Stimulated activated CD4-positive, alpha-beta T cell treated with anti-CD3 and anti-CD28 coated beads, Interleukin-12 subunit alpha, Interleukin-12 subunit beta, amount 100 ng/mL, for 48 hours (primary cell): ENCODE measurements around the gene OR6B2.

Source experiments
- DNase-seq, 3 donors: peaks; one replicate each; pipeline ENCODE4 v3.0.0-alpha.2; 2020; ENCODE audit warnings: low read depth in 2 of 3, low spot score in 1 of 3

OR6B2 gene

DNA sequence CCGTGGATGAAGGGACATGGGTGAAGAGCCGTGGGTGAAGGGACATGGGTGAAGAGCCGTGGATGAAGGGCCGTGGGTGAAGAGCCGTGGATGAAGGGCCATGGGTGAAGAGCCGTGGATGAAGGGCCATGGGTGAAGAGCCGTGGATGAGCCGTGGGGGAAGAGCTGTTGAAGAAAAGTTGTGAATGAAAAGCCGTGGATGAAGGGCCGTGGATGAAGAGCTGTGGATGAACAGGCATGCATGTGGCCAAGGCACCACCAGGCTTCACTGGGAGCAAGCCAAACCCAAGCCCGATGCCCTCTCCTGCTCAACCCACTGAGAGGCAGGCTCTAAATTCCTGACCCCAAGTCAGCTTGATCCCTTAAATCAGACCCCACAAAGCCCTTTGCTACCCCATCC is 12.5 kb upstream of the OR6B2 start:
- DNase-seq, result no peak

DNA sequence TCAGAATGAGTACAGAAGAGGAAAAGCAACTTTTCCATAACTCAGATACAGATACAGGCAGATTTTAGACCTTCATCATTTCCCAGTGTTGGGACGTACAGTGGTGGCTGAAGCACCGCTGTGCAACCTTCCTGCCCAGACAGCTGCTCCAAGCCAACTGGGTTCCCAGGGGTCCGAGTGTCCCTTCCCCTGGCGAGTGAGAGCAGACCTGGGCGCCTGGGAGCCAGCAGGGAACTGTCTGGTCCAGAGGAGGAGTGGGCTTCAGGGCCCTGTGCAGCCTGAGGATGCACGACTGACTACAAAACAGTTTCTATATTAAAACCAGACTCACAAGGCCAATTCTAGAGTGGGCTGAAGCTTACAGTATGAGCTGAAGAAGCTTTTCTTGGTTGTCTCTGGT is 11.1 kb upstream of the OR6B2 start:
- no peak for DNase-seq

GRCh38 chr2:240037358-240037757 is 7.1 kb upstream of the OR6B2 start:
- no peak for DNase-seq

DNA sequence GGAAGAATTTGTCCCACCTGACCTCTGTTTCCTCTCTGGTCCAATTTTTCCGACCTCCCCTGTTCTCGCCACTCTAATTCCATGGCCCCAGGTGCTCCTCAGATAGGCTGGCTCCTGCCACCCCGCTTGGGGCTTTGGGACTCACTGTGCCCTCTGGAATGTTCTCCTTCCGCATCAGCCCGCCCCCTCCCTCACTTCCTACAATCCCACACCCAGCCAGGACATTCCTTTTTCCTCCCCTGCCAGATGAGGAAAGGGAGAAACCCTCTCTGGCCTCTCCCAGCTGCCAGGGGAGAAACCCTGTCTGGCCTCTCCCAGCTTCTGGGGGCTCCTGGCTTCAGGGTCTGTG is 3.1 kb upstream of the OR6B2 start:
- no peak for DNase-seq

- no peak for DNase-seq
Observed at GRCh38 chr2:240032406-240033329, 2.4 kb upstream of the OR6B2 start.

GRCh38 chr2:240024766-240025165 is 5.5 kb downstream of the OR6B2 start:
- DNase-seq, result peak in 2 of 3 donors; percentile 5 to 15

GRCh38 chr2:240023792-240024191 is 6.4 kb downstream of the OR6B2 start:
- DNase-seq, result no peak

GRCh38 chr2:240021488-240022104 is 8.6 kb downstream of the OR6B2 start:
- DNase-seq, result peak; percentile 54 to 59 (median 57)

- DNase-seq, result no peak
Observed at GRCh38 chr2:240018071-240018750, 12.0 kb downstream of the OR6B2 start.

GRCh38 chr2:240014327-240014726 is 15.9 kb downstream of the OR6B2 start:
- DNase-seq, result no peak

DNA sequence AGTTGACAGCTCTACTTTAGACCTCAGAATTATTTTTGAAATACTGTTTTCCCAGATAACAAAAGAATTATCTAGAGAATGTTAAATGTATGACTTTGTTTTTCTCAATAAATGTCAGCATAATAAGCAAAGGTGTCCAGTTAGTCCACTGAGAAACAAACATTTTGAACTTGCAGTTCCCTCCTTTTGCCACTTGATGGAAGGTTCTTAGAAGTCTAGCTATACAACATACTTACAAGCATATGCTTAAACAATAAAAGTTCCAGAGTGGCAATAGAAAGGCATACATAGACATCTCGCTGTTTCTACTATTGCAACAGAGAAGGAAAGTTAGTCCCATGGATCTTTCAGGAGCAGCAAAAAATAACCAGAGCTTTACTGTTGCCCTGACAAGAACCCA is 16.9 kb downstream of the OR6B2 start:
- DNase-seq, result no peak

DNA sequence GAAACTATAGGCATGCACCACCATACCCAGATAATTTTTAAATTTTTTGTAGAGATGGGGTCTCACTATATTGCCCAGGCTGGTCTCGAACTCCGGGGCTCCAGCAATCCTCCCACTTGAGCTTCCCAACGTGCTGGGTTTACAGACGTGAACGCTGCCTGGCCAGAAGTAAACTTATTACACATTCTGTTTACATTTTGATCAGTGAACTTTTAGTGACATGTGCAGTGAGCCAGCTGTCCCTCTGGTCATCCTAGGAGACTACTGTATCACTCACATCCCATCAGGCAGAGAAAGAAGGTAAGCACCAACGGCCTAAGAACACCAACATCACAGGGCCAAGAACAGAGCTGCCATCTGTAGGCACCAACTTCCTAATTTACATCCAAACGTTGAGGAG is 27.2 kb downstream of the OR6B2 start:
- DNase-seq, result no peak

DNA sequence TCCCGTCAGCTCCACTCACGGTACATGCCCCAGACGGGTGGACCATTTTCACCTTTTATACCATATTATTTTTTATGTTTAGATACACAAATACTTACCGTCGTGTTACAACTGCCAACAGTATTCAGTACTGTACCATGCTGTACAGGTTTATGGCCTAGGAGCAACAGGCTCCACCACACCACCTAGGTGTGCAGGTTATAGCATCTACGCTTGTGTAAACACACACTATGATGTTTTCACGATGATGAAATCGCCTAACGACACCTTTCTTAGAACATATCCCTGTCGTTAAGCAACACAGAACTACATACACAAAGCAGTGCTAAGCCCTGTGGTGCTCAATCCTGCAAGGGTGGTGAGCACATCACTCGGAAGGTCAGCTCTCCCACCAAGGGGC is 29.6 kb downstream of the OR6B2 start:
- no peak for DNase-seq

DNA sequence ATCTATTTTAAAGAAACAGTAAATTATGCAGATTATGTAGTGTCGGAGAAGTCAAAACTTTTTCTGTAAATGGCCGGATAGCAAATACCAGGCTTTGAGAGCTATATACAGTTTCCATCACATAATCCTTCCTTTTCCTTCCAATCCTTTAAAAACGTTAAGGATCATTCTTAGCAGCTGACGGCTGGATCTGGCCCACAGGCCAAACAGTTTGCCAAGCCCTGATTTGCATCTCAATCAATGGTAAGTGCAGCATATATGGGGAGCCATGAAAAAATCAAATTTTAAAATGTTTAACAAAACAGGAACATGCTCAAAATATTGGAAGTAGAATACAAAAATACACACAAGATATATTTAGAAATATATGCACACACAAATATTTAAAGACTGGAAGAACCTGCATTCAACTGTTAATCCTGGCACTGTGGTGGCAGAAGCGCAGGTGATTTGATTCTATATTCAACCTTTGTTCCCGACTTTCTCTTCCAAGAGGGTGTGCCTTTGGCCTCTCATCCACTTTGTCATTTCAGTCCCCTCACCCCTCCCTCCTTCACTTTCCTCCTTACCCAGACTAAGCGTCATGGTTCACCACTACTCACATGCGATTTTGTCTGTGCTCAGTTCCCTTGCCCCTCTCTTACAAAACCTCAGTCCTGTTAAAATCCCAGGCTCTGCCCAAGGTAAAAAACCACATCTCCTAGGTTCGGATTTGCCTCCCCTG is 32.4 kb downstream of the OR6B2 start:
- DNase-seq, result no peak

- no peak for DNase-seq
Observed at GRCh38 chr2:239994086-239994485, 36.1 kb downstream of the OR6B2 start.

- no peak for DNase-seq
Observed at GRCh38 chr2:239993291-239993690, 36.9 kb downstream of the OR6B2 start.

- peak in 1 of 3 donors; percentile 3 for DNase-seq
Observed at GRCh38 chr2:239991689-239992314, 38.4 kb downstream of the OR6B2 start.

DNA sequence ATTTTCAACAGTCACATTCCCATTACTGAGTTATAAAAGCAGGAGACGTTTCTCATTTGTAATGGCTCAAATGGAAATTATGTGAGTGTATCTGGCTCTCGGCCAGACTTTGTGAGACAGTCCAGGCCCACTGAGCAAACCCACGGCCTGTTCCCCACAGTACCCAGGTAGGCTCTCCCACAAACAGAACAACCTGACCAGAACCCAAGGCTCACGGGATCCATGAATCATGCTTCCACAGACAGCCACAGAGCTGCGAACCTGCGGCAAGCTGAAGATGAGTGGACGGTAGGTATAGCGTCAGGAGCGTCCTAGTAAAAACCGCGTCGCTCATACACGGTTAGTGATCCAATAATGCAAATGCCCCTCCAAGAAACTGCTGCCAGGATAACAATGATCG is 39.3 kb downstream of the OR6B2 start:
- DNase-seq, result no peak

DNA sequence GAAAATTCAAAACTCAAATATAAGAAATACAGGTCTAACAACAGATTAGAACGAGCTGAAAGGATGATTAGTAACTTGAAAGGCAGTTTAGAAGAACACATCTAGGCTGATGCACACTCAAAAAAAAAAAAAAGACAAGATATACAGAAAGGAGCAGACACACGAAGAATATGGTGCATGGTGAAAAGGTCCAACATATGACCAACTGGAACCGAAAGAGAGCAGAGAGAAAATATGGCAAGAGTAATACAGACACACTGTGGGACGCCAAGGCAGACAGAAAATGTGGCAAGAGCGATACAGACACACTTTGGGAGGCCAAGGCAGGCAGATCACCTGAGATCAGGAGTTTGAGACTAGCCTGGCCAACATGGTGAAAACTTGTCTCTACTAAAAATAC is 44.9 kb downstream of the OR6B2 start:
- no peak for DNase-seq

- no peak for DNase-seq
Observed at GRCh38 chr2:239984421-239985194, 45.6 kb downstream of the OR6B2 start.
